ENCODE measurements around the gene UBN2.

Gene UBN2

DNA sequence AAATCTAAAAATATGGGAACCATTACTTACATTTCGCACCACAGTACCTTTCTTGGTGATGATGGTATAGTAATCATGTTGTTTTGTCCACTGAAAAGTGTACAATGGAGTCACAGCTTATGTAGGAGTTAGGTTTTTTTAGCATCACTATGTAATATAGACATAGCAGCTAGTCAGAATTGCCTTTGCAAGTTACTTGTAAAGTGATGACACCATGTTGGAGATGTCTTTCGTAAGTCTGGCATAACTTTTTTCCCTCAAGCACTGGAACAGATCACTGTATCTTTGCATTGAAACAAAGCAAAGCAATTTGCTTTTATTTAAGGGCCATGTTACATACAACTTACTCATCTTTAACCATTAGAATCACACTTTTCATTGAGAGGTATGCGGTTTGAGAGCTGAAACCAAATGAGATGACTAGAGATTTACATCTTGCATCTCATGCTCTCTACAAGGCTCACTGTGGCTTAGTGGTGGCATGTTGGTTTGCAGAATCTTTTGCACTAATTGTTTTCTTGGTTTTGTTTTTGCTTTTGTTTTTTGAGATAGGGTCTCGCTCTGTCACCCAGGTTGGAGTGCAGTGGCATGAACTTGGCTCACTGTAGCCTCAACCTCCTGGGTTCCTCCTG lies 18.3 kb downstream of the UBN2 start:
- no peaks in the 10 kb centered on the region for H3K27me3 ChIP-seq (replicated peaks; ENCODE audit: control insufficient read depth, insufficient read depth, low read length)
- no peak for DNase-seq (ENCODE audit: extremely low read depth, insufficient read length)
- H3K4me3 ChIP-seq (replicated peaks; ENCODE audit: low read depth, low read length) = no peak overlapping the region
- TF ChIP-seq, protein P1, sequence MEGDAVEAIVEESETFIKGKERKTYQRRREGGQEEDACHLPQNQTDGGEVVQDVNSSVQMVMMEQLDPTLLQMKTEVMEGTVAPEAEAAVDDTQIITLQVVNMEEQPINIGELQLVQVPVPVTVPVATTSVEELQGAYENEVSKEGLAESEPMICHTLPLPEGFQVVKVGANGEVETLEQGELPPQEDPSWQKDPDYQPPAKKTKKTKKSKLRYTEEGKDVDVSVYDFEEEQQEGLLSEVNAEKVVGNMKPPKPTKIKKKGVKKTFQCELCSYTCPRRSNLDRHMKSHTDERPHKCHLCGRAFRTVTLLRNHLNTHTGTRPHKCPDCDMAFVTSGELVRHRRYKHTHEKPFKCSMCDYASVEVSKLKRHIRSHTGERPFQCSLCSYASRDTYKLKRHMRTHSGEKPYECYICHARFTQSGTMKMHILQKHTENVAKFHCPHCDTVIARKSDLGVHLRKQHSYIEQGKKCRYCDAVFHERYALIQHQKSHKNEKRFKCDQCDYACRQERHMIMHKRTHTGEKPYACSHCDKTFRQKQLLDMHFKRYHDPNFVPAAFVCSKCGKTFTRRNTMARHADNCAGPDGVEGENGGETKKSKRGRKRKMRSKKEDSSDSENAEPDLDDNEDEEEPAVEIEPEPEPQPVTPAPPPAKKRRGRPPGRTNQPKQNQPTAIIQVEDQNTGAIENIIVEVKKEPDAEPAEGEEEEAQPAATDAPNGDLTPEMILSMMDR (IDR thresholded peaks at IDR 0.05; ENCODE audit: insufficient read depth, low read length, poor library complexity, severe bottlenecking) = no peak
- H3K36me3 ChIP-seq (ENCODE audit: control insufficient read depth, insufficient read depth, low read length) = peaks cover 2% of the 10 kb centered on the region

DNA sequence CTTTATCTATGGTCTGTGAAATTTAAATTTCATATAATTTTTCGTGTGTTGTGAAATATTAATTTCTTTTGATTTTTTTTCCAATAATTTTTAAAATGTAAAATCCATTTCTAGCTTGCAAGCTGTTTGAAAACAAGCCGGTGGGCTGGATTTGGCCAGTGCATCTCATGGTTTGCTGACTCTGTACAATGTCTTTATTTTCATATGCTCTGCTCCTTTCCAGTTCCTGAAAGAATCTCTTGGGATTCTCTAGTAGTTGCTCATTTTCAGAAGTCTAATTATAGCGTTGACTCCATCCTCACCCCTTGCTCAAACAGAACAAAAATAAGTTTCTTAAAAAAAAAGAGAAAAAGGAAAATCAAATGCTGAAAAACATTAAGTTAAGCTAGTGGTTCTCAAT lies 21.4 kb downstream of the UBN2 start:
- no peak for DNase-seq (ENCODE audit: extremely low read depth, insufficient read length)
- Histone ChIP-seq H3K27me3 (replicated peaks; ENCODE audit: control insufficient read depth, insufficient read depth, low read length) (no peaks in the 10 kb centered on the region), H3K4me3 (replicated peaks; ENCODE audit: low read depth, low read length) (no peak overlapping the region), H3K36me3 (ENCODE audit: control insufficient read depth, insufficient read depth, low read length) (peaks cover 2% of the 10 kb centered on the region)
- TF ChIP-seq, protein P1 (IDR thresholded peaks at IDR 0.05; ENCODE audit: insufficient read depth, low read length, poor library complexity, severe bottlenecking) = no peak

DNA sequence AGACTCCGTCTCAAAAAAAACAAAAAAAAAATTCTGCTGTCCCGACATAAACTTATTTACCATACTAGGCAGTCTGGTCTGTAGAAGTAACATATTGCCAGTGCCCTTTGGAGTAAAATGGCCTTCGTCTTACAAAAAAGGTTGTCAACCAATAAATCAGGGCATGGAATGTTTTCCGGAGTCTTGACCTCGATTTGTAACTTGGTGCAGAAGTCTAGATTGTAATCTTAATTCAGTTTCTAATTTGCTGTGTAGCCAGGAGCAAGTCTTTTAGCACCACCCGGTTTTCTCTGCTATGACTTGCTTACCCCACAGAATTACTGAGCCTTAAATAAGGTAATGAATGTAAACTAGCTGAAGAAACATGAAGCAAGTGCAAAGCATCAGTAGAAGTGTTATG lies 23.2 kb downstream of the UBN2 start:
- DNase-seq (ENCODE audit: extremely low read depth, insufficient read length) = no peak
- H3K4me3 ChIP-seq (replicated peaks; ENCODE audit: low read depth, low read length) = no peak overlapping the region
- peaks cover 2% of the 10 kb centered on the region for H3K36me3 ChIP-seq (ENCODE audit: control insufficient read depth, insufficient read depth, low read length)
- H3K27me3 ChIP-seq (replicated peaks; ENCODE audit: control insufficient read depth, insufficient read depth, low read length) = no peaks in the 10 kb centered on the region
- TF ChIP-seq, protein P1 (IDR thresholded peaks at IDR 0.05; ENCODE audit: insufficient read depth, low read length, poor library complexity, severe bottlenecking) = no peak

DNA sequence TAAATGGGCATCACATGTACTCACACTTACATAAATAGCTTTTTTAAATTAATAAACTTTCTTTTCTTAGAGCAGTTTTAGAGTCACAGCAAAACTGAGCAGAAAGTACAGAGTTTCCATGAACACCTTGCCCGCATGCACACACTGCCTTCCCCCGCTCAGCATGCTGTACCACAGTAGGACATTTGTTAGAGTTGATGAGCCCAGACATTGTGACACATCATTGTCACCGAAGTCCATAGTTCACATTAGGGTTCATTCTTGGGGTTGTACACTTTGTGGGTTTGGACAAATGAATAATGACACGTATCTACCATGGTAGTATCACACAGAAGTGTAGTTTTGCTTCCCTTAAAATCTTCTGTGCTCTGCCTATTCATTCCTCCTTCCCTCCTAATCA lies 23.7 kb downstream of the UBN2 start:
- TF ChIP-seq, protein P1 (IDR thresholded peaks at IDR 0.05; ENCODE audit: insufficient read depth, low read length, poor library complexity, severe bottlenecking) = no peak
- peaks cover 2% of the 10 kb centered on the region for H3K36me3 ChIP-seq (ENCODE audit: control insufficient read depth, insufficient read depth, low read length)
- no peak for DNase-seq (ENCODE audit: extremely low read depth, insufficient read length)
- no peaks in the 10 kb centered on the region for H3K27me3 ChIP-seq (replicated peaks; ENCODE audit: control insufficient read depth, insufficient read depth, low read length)
- H3K4me3 ChIP-seq (replicated peaks; ENCODE audit: low read depth, low read length) = no peak overlapping the region

DNA sequence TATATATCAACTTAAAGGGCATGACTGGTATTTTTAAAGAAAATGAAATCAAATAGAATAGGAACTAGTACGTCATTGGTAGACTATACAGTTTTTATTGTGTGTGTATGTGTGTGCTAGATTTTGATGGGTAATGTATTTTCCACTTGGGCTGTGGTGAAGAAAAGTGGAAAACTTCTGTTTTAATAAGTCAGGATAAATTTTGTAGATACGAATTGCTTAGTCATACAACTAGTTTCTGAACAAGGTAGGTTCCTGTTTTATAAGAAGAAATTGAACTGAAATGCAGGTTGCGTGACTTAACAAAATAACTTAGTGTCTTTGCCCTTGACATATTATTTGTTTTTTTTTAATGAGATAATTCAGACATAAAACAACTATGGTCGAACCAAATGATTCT lies 24.3 kb downstream of the UBN2 start:
- TF ChIP-seq, protein P1 (IDR thresholded peaks at IDR 0.05; ENCODE audit: insufficient read depth, low read length, poor library complexity, severe bottlenecking) = no peak
- H3K4me3 ChIP-seq (replicated peaks; ENCODE audit: low read depth, low read length) = no peak overlapping the region
- H3K36me3 ChIP-seq (ENCODE audit: control insufficient read depth, insufficient read depth, low read length) = peaks cover 2% of the 10 kb centered on the region
- DNase-seq (ENCODE audit: extremely low read depth, insufficient read length) = no peak
- no peaks in the 10 kb centered on the region for H3K27me3 ChIP-seq (replicated peaks; ENCODE audit: control insufficient read depth, insufficient read depth, low read length)

DNA sequence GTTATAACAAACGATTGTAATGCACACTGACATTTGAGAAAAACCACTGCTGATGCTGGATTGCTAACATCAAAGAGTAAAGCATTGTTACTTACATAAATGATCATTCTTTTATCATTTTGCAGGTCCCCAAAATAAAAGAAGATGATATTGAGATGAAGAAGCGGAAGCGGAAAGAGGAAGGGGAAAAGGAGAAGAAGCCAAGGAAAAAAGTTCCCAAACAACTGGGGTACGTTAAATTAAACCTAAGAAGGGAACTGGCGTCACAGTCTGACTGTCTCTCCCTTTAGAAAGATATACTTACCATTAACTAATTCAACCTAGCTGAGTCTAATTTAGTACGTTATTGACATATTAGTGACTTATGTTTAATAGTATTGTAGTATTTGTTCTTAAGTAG lies 28.1 kb downstream of the UBN2 start:
- DNase-seq (ENCODE audit: extremely low read depth, insufficient read length) = no peak
- H3K27me3 ChIP-seq (replicated peaks; ENCODE audit: control insufficient read depth, insufficient read depth, low read length) = no peaks in the 10 kb centered on the region
- peaks cover 3% of the 10 kb centered on the region; the same call in 1 of the 2 replicates for H3K36me3 ChIP-seq (ENCODE audit: control insufficient read depth, insufficient read depth, low read length)
- no peak overlapping the region for H3K4me3 ChIP-seq (replicated peaks; ENCODE audit: low read depth, low read length)
- TF ChIP-seq, protein P1 (IDR thresholded peaks at IDR 0.05; ENCODE audit: insufficient read depth, low read length, poor library complexity, severe bottlenecking) = no peak
